HL-60 (cell line): ENCODE data around the gene CPED1.

Source experiments
- DNase-seq, 2 experiments: peaks; one replicate each; pipeline ENCODE4 v3.0.0-alpha.2; 2010 to 2020; ENCODE audit warnings: low read depth in 1 of 2, low spot score in 1 of 2
- H3K27ac ChIP-seq: fragments of 250-450 bp; sonication (Bioruptor Pico); replicated peaks from 2 replicates; pipeline ENCODE4 v1.5.1; 2020; ENCODE audit warnings: mild to moderate bottlenecking, moderate library complexity
- H3K27me3 ChIP-seq: fragments of 250-450 bp; sonication (Bioruptor Pico); 2 replicates; pipeline ENCODE4 v1.5.1; 2021; ENCODE audit warnings: mild to moderate bottlenecking, moderate library complexity; ENCODE audit not compliant: insufficient read depth, poor library complexity, severe bottlenecking
- H3K4me3 ChIP-seq: replicated peaks from 2 replicates; pipeline ENCODE4 v1.5.1; 2011; ENCODE audit warnings: mild to moderate bottlenecking, control low read depth, low read length; ENCODE audit not compliant: insufficient read depth
- CTCF ChIP-seq: IDR thresholded peaks from one replicate; pipeline ENCODE4 v1.5.1; 2011; ENCODE audit warnings: low read length, control low read depth, inconsistent platforms; ENCODE audit not compliant: insufficient read depth
- GABPA ChIP-seq: IDR thresholded peaks from 2 replicates; pipeline ENCODE4 v1.6.1; 2012; ENCODE audit warnings: low read depth
- POLR2AphosphoS5 ChIP-seq: IDR thresholded peaks from 2 replicates; pipeline ENCODE4 v1.6.1; 2012; ENCODE audit warnings: low read depth
- REST ChIP-seq: IDR thresholded peaks from 2 replicates; pipeline ENCODE4 v1.6.1; 2012; ENCODE audit warnings: low read depth; ENCODE audit not compliant: insufficient replicate concordance
- SPI1 ChIP-seq: IDR thresholded peaks from 2 replicates; pipeline ENCODE4 v1.6.1; 2012; ENCODE audit warnings: low read depth, mild to moderate bottlenecking, borderline replicate concordance

CPED1 gene

GRCh38 chr7:121107923-121108498 is 119.5 kb downstream of the CPED1 start:
- H3K4me3 ChIP-seq = no peak overlapping the region
- no peak overlapping the region for H3K27ac ChIP-seq
- H3K27me3 ChIP-seq = peaks cover 9% of the 10 kb centered on the region
- TF ChIP-seq GABPA = no peak
- no peak for TF ChIP-seq REST
- TF ChIP-seq POLR2AphosphoS5 = no peak
- peak; percentile 40 for TF ChIP-seq CTCF
- peak; percentile 15 to 28 for DNase-seq

GRCh38 chr7:121109145-121109544 is 120.6 kb downstream of the CPED1 start:
- TF ChIP-seq SPI1 (no peak), GABPA (no peak)
- no peak for DNase-seq
- peaks cover 9% of the 10 kb centered on the region for H3K27me3 ChIP-seq
- H3K4me3 ChIP-seq = no peak overlapping the region
- H3K27ac ChIP-seq = no peak overlapping the region

GRCh38 chr7:121113288-121113687 is 124.8 kb downstream of the CPED1 start:
- no peak overlapping the region for H3K27ac ChIP-seq
- TF ChIP-seq GABPA = no peak
- no peak for TF ChIP-seq REST
- no peak for DNase-seq
- peaks cover 3% of the 10 kb centered on the region for H3K27me3 ChIP-seq
- no peak overlapping the region for H3K4me3 ChIP-seq

GRCh38 chr7:121116396-121116795 is 127.9 kb downstream of the CPED1 start:
- no peaks in the 10 kb centered on the region for H3K27me3 ChIP-seq
- H3K4me3 ChIP-seq = no peak overlapping the region
- DNase-seq = no peak
- no peak overlapping the region for H3K27ac ChIP-seq
- TF ChIP-seq POLR2AphosphoS5 = no peak
- TF ChIP-seq REST = no peak
- no peak for TF ChIP-seq CTCF
- TF ChIP-seq GABPA = no peak
- no peak for TF ChIP-seq SPI1
